CD4-positive, alpha-beta memory T cell (primary cell): ENCODE data around the gene PTPN14. TPM values are rescaled to one million over a fixed set of nuclear protein-coding genes. Genes with fewer than 3 reads are reported as not detected.

ENCODE experiments used
- CTCF ChIA-PET: fragments of 350-600 bp; sonication (Branson Sonifier 250); formaldehyde crosslinking; loops from one replicate; lab custom pipeline; 2021; ENCODE audit warnings: inconsistent platforms; ENCODE audit not compliant: partially characterized antibody; lab: Charles Lee
- POLR2A ChIA-PET: fragments of 350-600 bp; sonication (Branson Sonifier 250); formaldehyde crosslinking; loops from one replicate; lab custom pipeline; 2021; ENCODE audit not compliant: partially characterized antibody; lab: Charles Lee
- DNase-seq, 5 donors: peaks; one replicate each; pipeline versions ENCODE4 v3.0.0 to v3.0.0-alpha.2; 2020 to 2022; ENCODE audit warnings: mixed read lengths in 1 of 5
- H3K27ac ChIP-seq: one replicate; pipeline ENCODE4 v1.7.0; 2013; ENCODE audit warnings: low read depth, low read length
- H3K27me3 ChIP-seq: 2 replicates; pipeline ENCODE4 v1.7.0; 2013; ENCODE audit warnings: mild to moderate bottlenecking, low read length, moderate library complexity; ENCODE audit not compliant: insufficient read depth
- H3K36me3 ChIP-seq: 2 replicates; pipeline ENCODE4 v1.7.0; 2013; ENCODE audit warnings: mild to moderate bottlenecking, low read length, moderate library complexity; ENCODE audit not compliant: insufficient read depth
- H3K4me1 ChIP-seq: 2 replicates; pipeline ENCODE4 v1.7.0; 2013; ENCODE audit warnings: mild to moderate bottlenecking, low read length, moderate library complexity; ENCODE audit not compliant: insufficient read depth
- H3K4me3 ChIP-seq, 2 donors: one replicate each; pipeline ENCODE4 v1.7.0; 2013; ENCODE audit warnings: low read length in 2 of 2, mild to moderate bottlenecking in 1 of 2
- H3K9me3 ChIP-seq, 2 donors: one replicate each; pipeline ENCODE4 v1.7.0; 2013; ENCODE audit warnings: low read length in 2 of 2, control low read depth in 1 of 2; ENCODE audit not compliant: control insufficient read depth in 1 of 2
- H3K27ac Mint-ChIP-seq, 7 donors: one replicate each; pipeline ENCODE4 v1.8.0; 2020 to 2021; ENCODE audit warnings: mixed read lengths in 7 of 7, mild to moderate bottlenecking in 6 of 7, inconsistent platforms in 3 of 7, moderate library complexity in 3 of 7
- H3K27me3 Mint-ChIP-seq, 2 donors: one replicate each; pipeline ENCODE4 v1.8.0; 2020 to 2021; ENCODE audit warnings: mixed read lengths in 2 of 2
- H3K36me3 Mint-ChIP-seq, 2 donors: one replicate each; pipeline ENCODE4 v1.8.0; 2020 to 2021; ENCODE audit warnings: mixed read lengths in 2 of 2, inconsistent platforms in 1 of 2, mild to moderate bottlenecking in 1 of 2
- H3K4me1 Mint-ChIP-seq, 4 donors: one replicate each; pipeline ENCODE4 v1.8.0; 2020 to 2021; ENCODE audit warnings: mixed read lengths in 4 of 4, mild to moderate bottlenecking in 1 of 4
- H3K4me3 Mint-ChIP-seq, 8 donors: one replicate each; pipeline ENCODE4 v1.8.0; 2020 to 2021; ENCODE audit warnings: mixed read lengths in 8 of 8, mild to moderate bottlenecking in 7 of 8, moderate library complexity in 6 of 8, inconsistent platforms in 3 of 8
- H3K9me3 Mint-ChIP-seq, 8 donors: one replicate each; pipeline ENCODE4 v1.8.0; 2020 to 2021; ENCODE audit warnings: mixed read lengths in 8 of 8, mild to moderate bottlenecking in 5 of 8, inconsistent platforms in 3 of 8, moderate library complexity in 1 of 8
- intact Hi-C: fragments of 100-400 bp; cut with micrococcal nuclease; formaldehyde crosslinking; loops from one replicate; pipeline ENCODE4 v1.15.1; 2023
- polyA plus RNA-seq, 2 donors: library from polyadenylated mRNA; unstranded; fragments of 300-500 nt; fragmentation: Illumina TruSeq; gene quantifications; one replicate each; pipeline ENCODE4 v1.2.3, GENCODE V29; 2021
- total RNA-seq, 2 experiments: library from RNA; stranded (reverse); gene quantifications; one replicate each; pipeline ENCODE4 v1.2.3, GENCODE V29; 2021

Gene PTPN14
- total and polyA plus RNA-seq, 4 experiments from 2014 or later, result 0.03 to 0.28 (median 0.20) TPM; not detected in 1

DNA sequence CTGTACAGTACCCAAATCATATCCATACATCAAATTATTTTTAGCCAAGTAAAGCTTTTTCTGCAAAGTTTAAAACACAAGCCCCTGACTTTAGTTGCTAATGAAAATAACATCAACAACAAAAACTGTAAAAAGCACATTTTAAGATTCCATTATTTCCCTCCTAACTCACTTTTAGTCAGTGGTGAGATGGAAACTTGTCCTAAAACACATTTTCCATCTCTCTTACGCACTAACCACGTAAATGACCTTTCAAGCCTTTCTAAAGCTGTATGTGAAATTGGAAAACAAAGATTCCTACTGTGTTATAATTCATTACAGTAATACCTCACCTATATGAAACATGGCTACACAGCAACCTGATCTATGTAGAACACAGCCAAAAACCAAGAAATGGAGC is 77.5 kb downstream of the PTPN14 start:
- Histone ChIP-seq H3K4me1 (no peaks in the 10 kb centered on the region), H3K27me3 (no peaks in the 10 kb centered on the region), H3K4me3 (no peak overlapping the region), H3K9me3 (no peaks in the 10 kb centered on the region), H3K36me3 (no peaks in the 10 kb centered on the region), H3K27ac (no peak overlapping the region)
- no peak overlapping the region for H3K27ac Mint-ChIP-seq
- intact Hi-C loops, result no loop called here
- no peak for DNase-seq
- H3K27me3 Mint-ChIP-seq, result peaks cover 8 to 22% of the 10 kb centered on the region in 2 donors
- ChIA-PET CTCF (no interaction called here), POLR2A (no interaction called here)
- H3K4me1 Mint-ChIP-seq, result no peaks in the 10 kb centered on the region
- no peaks in the 10 kb centered on the region for H3K36me3 Mint-ChIP-seq
- H3K4me3 Mint-ChIP-seq, result no peak overlapping the region
- peaks cover 0 to 2% (median 0%) of the 10 kb centered on the region in 8 donors for H3K9me3 Mint-ChIP-seq

DNA sequence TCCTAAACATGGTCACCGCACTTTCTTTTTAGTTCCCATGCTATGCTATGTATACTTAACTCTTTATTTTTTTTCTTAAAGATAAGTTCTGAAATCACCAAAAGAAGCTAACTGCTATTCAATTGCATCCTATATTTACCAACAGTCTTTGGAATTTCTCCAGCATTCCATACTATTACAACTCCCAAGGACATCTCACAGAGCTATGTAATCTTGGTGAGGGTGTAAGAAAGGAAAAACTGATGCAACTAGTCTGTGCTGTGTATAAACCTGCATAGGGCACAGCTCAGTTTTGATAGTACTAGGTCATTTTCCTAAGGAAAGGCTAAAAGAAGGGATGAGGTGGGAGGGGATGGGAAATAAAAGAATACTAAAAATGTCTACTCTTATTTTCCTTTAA is 78.0 kb downstream of the PTPN14 start:
- Histone ChIP-seq H3K27ac (no peak overlapping the region), H3K27me3 (no peaks in the 10 kb centered on the region), H3K4me3 (no peak overlapping the region), H3K4me1 (no peaks in the 10 kb centered on the region), H3K9me3 (no peaks in the 10 kb centered on the region), H3K36me3 (no peaks in the 10 kb centered on the region)
- intact Hi-C loops, result no loop called here
- Mint-ChIP-seq H3K27me3 (peaks cover 8 to 25% of the 10 kb centered on the region in 2 donors), H3K9me3 (peaks cover 0 to 2% (median 0%) of the 10 kb centered on the region in 8 donors), H3K4me3 (no peak overlapping the region), H3K27ac (no peak overlapping the region), H3K36me3 (no peaks in the 10 kb centered on the region), H3K4me1 (no peaks in the 10 kb centered on the region)
- DNase-seq, result no peak
- ChIA-PET POLR2A (no interaction called here), CTCF (no interaction called here)

DNA sequence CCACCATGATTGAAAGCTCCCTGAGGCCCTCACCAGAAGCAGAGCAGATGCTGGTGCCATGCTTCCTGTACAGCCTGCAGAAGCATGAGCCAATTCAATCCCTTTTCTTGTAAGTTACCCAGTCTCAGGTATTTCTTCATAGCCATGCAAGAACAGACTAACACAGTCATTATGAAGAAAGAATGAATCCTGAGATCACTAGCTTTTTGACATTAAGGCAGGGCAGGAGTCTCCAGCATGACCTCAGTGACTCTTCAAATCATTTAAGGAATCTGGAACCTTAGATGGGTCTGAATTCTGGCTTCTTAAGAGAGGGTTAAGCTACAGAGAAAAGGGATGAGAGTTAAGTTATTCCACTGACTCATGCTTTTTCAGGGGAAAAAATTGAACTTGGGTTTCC is 79.0 kb downstream of the PTPN14 start:
- POLR2A ChIA-PET, result no interaction called here

DNA sequence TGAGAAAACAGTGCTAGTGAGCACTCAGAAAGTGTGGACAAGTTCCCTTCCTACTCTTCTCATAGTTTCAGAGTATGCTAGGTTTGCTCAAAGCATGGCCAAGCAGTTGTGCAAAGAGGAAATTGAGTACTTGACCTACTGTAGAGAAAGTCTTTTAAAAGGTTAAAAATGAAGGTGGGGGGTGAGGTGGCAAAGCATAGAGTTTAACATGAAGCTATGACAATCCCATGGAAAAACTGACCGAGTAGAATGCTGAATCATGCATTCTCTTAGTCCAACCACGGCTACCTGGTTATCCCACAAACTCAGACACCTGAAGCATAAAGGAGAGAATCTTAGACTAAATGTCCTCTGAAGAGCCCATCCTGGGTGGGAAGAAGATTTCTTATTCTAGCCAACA is 79.9 kb downstream of the PTPN14 start:
- H3K36me3 Mint-ChIP-seq, result no peaks in the 10 kb centered on the region
- H3K4me3 Mint-ChIP-seq, result no peak overlapping the region
- Histone ChIP-seq H3K4me1 (no peaks in the 10 kb centered on the region), H3K27me3 (no peaks in the 10 kb centered on the region), H3K4me3 (no peak overlapping the region), H3K36me3 (no peaks in the 10 kb centered on the region), H3K27ac (no peak overlapping the region), H3K9me3 (no peaks in the 10 kb centered on the region)
- intact Hi-C loops, result no loop called here
- H3K27ac Mint-ChIP-seq, result no peak overlapping the region
- DNase-seq, result no peak
- H3K27me3 Mint-ChIP-seq, result peaks cover 7 to 18% of the 10 kb centered on the region in 2 donors
- ChIA-PET POLR2A (no interaction called here), CTCF (no interaction called here)
- peaks cover 0 to 2% (median 0%) of the 10 kb centered on the region in 8 donors for H3K9me3 Mint-ChIP-seq
- H3K4me1 Mint-ChIP-seq, result no peaks in the 10 kb centered on the region

More for the DNA sequence above, 79.0 kb downstream of the PTPN14 start:
- Histone ChIP-seq H3K4me1 (no peaks in the 10 kb centered on the region), H3K9me3 (no peaks in the 10 kb centered on the region), H3K36me3 (no peaks in the 10 kb centered on the region), H3K27ac (no peak overlapping the region), H3K27me3 (no peaks in the 10 kb centered on the region), H3K4me3 (no peak overlapping the region)
- Mint-ChIP-seq H3K4me3 (no peak overlapping the region), H3K4me1 (no peaks in the 10 kb centered on the region), H3K9me3 (peaks cover 0 to 2% (median 0%) of the 10 kb centered on the region in 8 donors), H3K36me3 (no peaks in the 10 kb centered on the region), H3K27me3 (peaks cover 8 to 19% of the 10 kb centered on the region in 2 donors), H3K27ac (no peak overlapping the region)
- no peak for DNase-seq
- CTCF ChIA-PET, result no interaction called here
- intact Hi-C loops, result no loop called here

DNA sequence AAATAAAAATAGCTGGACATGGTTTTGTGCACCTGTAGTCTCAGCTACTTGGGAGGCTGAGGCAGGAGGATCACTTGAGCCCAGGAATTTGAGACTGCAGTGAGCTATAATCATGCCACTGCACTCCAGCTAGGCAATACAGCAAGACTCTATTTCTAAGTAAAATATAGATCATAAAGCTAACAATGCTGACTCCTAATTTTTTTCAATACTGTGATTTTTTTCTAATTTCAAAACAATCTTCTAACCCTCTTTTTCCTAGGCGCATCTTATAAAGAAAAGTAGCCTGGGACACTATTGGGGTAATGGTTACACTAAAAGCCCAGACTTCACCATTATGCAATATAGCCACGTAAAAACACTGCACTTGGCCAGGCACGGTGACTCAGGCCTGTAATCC is 81.3 kb downstream of the PTPN14 start:
- no peak for DNase-seq

DNA sequence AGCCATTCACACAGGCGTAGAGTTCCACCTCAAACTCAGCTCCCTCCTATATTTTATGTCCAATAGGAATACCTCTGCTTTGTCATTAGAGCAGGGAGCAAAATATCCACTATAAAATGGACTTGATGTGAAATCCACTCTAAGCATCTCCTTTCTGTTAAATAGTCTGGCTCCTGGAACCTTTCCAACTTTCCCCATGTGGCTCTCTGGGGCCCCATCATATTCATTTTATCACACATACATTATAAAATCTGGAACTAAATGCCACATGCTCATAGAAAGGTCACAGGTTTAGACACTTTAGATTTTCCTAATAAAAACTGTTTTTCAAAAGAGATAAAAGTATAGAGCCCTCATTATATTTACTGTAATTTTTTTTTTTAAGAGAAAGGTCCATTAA is 82.1 kb downstream of the PTPN14 start:
- intact Hi-C loops, result no loop called here
- H3K9me3 ChIP-seq, result no peaks in the 10 kb centered on the region
- Mint-ChIP-seq H3K27ac (no peak overlapping the region), H3K4me3 (no peak overlapping the region), H3K4me1 (no peaks in the 10 kb centered on the region), H3K27me3 (peaks cover 5 to 13% of the 10 kb centered on the region in 2 donors), H3K9me3 (peaks cover 0 to 2% (median 0%) of the 10 kb centered on the region in 8 donors), H3K36me3 (no peaks in the 10 kb centered on the region)
- no peaks in the 10 kb centered on the region for H3K27me3 ChIP-seq
- no peaks in the 10 kb centered on the region for H3K4me1 ChIP-seq
- no peak for DNase-seq
- no peaks in the 10 kb centered on the region for H3K36me3 ChIP-seq
- ChIA-PET CTCF (no interaction called here), POLR2A (no interaction called here)
- H3K27ac ChIP-seq, result no peak overlapping the region
- H3K4me3 ChIP-seq, result no peak overlapping the region

More for the DNA sequence above, 81.3 kb downstream of the PTPN14 start:
- H3K27me3 ChIP-seq, result no peaks in the 10 kb centered on the region
- Mint-ChIP-seq H3K27ac (no peak overlapping the region), H3K4me1 (no peaks in the 10 kb centered on the region), H3K4me3 (no peak overlapping the region), H3K9me3 (peaks cover 0 to 2% (median 0%) of the 10 kb centered on the region in 8 donors), H3K27me3 (peaks cover 5 to 8% of the 10 kb centered on the region in 2 donors), H3K36me3 (no peaks in the 10 kb centered on the region)
- ChIA-PET POLR2A (no interaction called here), CTCF (interaction anchor here (0.7 kb wide), 1 partner anchor 131 kb away, joined by 3 read pairs; no protein-coding TSS in a partner anchor)
- H3K27ac ChIP-seq, result no peak overlapping the region
- no peaks in the 10 kb centered on the region for H3K9me3 ChIP-seq
- no peaks in the 10 kb centered on the region for H3K36me3 ChIP-seq
- no peaks in the 10 kb centered on the region for H3K4me1 ChIP-seq
- intact Hi-C loops, result no loop called here
- no peak overlapping the region for H3K4me3 ChIP-seq

DNA sequence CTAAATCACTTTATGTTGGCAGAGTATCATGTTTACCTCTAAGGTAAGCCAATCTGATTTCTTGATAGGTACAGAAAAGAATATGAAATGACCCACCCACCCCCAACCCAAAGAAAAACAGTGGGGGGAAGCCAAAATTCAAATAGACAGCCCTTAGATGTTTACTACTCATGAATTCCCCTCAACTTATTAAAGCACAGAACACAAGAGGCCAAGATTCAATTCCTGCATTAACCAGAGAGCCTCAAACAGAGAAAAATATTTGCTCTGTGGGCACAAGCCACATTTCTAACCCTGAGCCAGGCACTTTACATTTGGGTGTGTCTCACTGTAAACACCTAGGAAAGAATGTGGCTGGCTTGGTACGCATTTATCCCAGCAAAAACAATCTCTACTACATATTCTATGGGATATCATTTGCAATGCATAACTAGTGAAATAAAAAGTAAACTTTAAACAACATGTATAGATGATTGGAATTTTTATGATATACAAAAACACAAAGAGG is 84.3 kb downstream of the PTPN14 start:
- Histone ChIP-seq H3K27me3 (no peaks in the 10 kb centered on the region), H3K27ac (no peak overlapping the region), H3K4me1 (no peaks in the 10 kb centered on the region), H3K4me3 (no peak overlapping the region), H3K9me3 (no peaks in the 10 kb centered on the region), H3K36me3 (no peaks in the 10 kb centered on the region)
- CTCF ChIA-PET, result no interaction called here
- H3K9me3 Mint-ChIP-seq, result peaks cover 0 to under 1% (median 0%) of the 10 kb centered on the region in 8 donors
- POLR2A ChIA-PET, result no interaction called here
- H3K4me3 Mint-ChIP-seq, result no peak overlapping the region
- no peaks in the 10 kb centered on the region for H3K36me3 Mint-ChIP-seq
- no peak for DNase-seq
- intact Hi-C loops, result no loop called here
- H3K27me3 Mint-ChIP-seq, result peaks cover 3 to 13% of the 10 kb centered on the region in 2 donors
- H3K27ac Mint-ChIP-seq, result no peak overlapping the region
- H3K4me1 Mint-ChIP-seq, result no peaks in the 10 kb centered on the region
